D721Med (cell line): ENCODE measurements around the gene C12orf57.

Source experiments
- DNase-seq: peaks from one replicate; pipeline ENCODE4 v3.0.0; 2011; ENCODE audit warnings: low spot score; ENCODE audit not compliant: insufficient read length
- FAIRE-seq: peaks from 2 replicates; lab custom pipeline; 2011; peaks lifted over from hg19 to GRCh38; lab: Jason Lieb, UNC
- TF ChIP-seq, protein P1 (sequence below): IDR thresholded peaks from 2 replicates; pipeline ENCODE4 v1.5.1; 2012; ENCODE audit warnings: mild to moderate bottlenecking, control low read depth; ENCODE audit not compliant: insufficient read depth; ENCODE audit errors: missing control alignments

Gene C12orf57

DNA sequence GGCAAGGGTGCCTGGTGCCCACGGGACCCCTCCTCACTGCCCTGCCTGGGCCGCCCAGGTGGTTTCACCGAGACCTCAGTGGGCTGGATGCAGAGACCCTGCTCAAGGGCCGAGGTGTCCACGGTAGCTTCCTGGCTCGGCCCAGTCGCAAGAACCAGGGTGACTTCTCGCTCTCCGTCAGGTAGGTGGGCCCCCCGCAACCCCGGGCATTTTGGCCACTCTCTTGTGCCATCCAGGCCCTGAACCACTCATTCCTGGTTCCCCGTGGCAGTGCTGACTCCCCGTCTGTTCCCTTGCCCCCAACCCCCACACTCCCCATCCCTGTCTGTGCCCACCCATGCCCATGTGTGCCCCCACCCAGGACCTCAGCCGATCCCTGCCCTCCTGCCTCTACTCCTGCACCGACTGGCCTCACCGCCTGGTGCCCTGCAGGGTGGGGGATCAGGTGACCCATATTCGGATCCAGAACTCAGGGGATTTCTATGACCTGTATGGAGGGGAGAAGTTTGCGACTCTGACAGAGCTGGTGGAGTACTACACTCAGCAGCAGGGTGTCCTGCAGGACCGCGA, 7.8 kb downstream of the C12orf57 start:
- TF ChIP-seq, protein P1, sequence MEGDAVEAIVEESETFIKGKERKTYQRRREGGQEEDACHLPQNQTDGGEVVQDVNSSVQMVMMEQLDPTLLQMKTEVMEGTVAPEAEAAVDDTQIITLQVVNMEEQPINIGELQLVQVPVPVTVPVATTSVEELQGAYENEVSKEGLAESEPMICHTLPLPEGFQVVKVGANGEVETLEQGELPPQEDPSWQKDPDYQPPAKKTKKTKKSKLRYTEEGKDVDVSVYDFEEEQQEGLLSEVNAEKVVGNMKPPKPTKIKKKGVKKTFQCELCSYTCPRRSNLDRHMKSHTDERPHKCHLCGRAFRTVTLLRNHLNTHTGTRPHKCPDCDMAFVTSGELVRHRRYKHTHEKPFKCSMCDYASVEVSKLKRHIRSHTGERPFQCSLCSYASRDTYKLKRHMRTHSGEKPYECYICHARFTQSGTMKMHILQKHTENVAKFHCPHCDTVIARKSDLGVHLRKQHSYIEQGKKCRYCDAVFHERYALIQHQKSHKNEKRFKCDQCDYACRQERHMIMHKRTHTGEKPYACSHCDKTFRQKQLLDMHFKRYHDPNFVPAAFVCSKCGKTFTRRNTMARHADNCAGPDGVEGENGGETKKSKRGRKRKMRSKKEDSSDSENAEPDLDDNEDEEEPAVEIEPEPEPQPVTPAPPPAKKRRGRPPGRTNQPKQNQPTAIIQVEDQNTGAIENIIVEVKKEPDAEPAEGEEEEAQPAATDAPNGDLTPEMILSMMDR = no peak
- no peak for DNase-seq
- FAIRE-seq = no peak

DNA sequence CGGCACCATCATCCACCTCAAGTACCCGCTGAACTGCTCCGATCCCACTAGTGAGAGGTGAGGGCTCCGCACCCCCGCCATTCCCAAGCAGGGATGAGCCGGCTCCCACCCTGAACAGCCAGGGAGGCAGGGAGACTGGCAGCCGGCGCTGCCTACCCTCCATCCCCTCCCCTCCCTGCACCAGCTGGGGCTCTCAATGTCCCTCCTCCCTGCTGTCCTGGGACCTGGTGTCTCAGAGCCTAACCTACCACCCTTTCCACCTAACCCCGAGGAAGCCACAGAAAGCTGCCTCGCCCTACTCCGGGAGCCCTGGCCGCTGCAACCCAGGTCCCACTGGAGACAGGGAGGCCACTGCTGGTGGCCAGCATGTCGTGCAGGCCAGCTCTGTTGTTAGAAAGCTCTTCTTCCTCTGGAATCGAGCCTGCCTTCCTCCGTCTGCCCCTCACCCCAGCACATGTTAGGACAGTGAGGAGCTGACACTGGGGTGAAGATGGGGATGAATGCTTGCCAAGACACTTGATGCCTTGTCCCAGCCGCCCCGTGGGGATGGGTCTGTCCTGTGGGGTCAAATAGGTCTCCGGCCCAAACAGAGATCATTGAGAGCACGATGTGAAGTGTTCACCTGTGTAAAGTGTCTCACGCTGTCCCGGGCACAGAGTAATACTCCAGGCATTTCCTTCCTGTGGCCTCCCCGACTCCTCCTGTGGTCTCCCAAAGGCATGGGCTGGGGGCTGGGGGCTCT, 8.5 kb downstream of the C12orf57 start:
- DNase-seq (no peak), FAIRE-seq (no peak)
- TF ChIP-seq, protein P1 = no peak

DNA sequence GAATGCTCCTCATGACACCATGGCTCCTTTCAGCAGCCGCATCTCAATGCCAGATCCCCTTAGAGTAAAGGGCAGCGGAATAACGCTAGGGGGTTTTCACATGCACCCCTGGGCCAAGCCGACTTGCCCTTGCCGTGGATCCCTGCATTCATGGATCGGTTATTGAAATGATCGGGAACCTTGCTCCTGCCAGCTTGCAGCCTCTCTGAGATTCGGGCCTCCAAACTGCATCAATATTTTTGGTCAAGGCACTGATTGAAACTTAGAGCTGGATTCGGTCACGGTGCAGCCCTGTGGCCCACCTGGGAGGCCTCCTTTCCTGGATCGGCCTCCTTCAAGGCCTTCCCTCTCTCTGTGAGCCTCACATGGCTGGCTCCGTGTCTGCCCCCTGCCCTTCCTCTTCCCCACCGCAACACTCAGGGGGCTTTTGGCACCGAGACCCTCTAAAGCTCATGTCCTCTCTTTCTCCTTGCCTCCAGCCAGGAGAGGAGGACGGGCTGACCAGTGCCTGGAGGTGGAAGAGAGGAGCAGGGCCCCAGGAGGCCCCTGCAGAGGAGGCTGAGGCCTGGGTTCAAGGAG, 9.1 kb downstream of the C12orf57 start:
- FAIRE-seq (no peak), DNase-seq (no peak)
- TF ChIP-seq, protein P1 = no peak

DNA sequence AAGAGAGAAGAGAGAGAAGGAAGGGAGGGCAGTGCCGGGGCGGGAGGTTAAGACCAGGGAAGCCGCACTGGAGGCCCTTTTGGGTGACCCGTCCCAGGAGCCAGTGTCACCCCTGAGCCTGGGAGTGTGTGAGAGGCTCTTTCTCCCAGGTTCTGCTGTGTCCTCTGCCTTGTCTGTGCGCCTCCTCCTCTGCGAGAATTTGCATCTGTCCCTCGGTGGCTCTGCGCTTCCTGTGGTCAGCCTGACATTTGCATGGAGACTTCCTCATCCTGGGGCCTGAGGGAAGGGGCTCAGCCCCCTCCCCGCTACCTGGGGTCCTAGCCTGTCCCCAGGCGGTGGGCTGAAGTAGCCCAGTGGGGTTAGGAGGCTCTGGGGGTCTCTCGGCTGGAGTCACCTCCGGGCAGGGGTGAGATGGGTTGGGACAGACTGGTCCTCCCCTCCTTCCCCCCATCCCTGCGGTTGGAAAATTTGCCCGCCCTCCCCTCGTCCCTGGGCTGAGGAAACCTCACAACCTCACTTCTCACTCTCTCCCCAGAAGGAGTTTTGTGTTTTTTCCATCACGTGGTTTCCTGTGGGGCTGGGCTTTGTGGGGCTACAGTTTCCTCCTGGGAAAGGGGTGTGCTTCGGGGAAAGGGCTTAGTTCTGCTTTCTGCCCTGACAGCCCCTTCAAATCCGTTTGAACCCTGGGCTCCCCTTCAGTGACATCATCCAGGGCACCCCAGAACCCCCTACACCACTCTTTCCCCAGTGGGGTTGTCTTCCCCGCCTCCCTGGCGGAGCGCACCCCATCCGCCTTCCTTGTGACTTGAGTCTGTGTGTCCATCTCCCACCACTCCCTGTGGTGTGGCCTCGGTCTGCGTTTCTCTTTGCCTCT, 9.9 kb downstream of the C12orf57 start:
- FAIRE-seq (no peak), DNase-seq (no peak)
- TF ChIP-seq, protein P1 = no peak

DNA sequence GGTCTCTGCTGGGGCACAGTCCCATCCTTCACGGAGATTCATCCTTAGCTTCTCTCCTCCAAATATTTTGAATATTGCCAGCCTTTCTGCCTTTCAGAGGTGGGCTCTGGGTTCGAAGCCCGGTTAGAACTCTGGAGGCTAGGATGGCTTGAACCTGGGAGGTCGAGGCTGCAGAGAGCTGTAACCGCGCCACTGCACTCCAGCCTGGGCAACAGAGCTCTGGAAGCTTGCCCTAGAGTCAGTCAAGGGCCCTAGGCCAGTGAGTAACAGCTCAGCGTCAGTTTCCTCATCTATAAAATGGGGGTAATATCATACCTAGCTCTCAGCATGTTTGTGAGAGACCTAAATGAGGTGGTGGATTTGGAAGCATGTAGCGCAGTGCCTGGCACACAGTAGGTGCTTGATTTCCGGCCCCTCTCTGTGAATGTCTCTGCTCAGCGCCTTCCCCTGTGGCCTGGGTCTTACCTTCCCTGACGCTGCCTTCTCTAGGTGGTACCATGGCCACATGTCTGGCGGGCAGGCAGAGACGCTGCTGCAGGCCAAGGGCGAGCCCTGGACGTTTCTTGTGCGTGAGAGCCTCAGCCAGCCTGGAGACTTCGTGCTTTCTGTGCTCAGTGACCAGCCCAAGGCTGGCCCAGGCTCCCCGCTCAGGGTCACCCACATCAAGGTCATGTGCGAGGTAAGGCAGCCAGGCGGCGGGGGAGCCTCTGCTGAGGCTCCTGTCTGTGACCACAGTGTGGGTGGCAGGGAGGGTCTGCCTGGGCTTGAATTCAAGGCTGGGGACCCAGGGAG, 10.7 kb downstream of the C12orf57 start:
- DNase-seq (no peak), FAIRE-seq (no peak)
- TF ChIP-seq, protein P1 = no peak
